GM12878 (cell line): Measurements from ENCODE around the gene KDM3B. TPM values are rescaled to one million over a fixed set of nuclear protein-coding genes. Genes with fewer than 3 reads are reported as not detected.
A peak's percentile ranks its signal among the peaks of the same experiment; 100 is the strongest.

Source experiments
- ATF7 ChIP-seq: fragments of 450-650 bp; IDR thresholded peaks from 2 replicates; pipeline ENCODE4 v1.6.1; 2016; ENCODE audit warnings: low read depth, mild to moderate bottlenecking
- BHLHE40 ChIP-seq, 2 experiments: fragments of 450-650 bp in 1 of 2; IDR thresholded peaks; 2 replicates each; pipeline ENCODE4 v1.6.1; 2011 to 2017; ENCODE audit warnings: low read depth in 2 of 2, borderline replicate concordance in 1 of 2, improper control_type of control experiment in 1 of 2, low read length in 1 of 2, mild to moderate bottlenecking in 1 of 2
- BRCA1 ChIP-seq: IDR thresholded peaks from 2 replicates; pipeline ENCODE4 v1.6.1; 2011; ENCODE audit warnings: low read depth, low read length, improper control_type of control experiment
- CHD2 ChIP-seq: IDR thresholded peaks from 2 replicates; pipeline ENCODE4 v1.6.1; 2011; ENCODE audit warnings: low read depth, low read length, improper control_type of control experiment, borderline replicate concordance
- CREB1 ChIP-seq: IDR thresholded peaks from 2 replicates; pipeline ENCODE4 v1.6.1; 2012; ENCODE audit warnings: low read depth, mild to moderate bottlenecking, inconsistent platforms
- CREM ChIP-seq: IDR thresholded peaks from 2 replicates; pipeline ENCODE4 v1.6.1; 2014; ENCODE audit warnings: antibody characterized with exemption, low read depth
- CTCF ChIP-seq, 3 experiments: IDR thresholded peaks in 2 of 3; conservative IDR thresholded peaks in 1 of 3; 2 replicates each; pipeline ENCODE4 v1.5.1; 2011; ENCODE audit warnings: low read depth in 3 of 3, low read length in 3 of 3, mild to moderate bottlenecking in 3 of 3, control low read depth in 2 of 3, moderate library complexity in 2 of 3, inconsistent platforms in 1 of 3, mixed read lengths in 1 of 3; ENCODE audit not compliant: control insufficient read depth in 2 of 3, insufficient read depth in 1 of 3; ENCODE audit errors: extremely low read depth in 1 of 3
- CUX1 ChIP-seq: IDR thresholded peaks from 2 replicates; pipeline ENCODE4 v1.6.1; 2012; ENCODE audit warnings: improper control_type of control experiment, low read depth, low read length; ENCODE audit not compliant: insufficient replicate concordance
- FOXK2 ChIP-seq: fragments of 450-650 bp; IDR thresholded peaks from 2 replicates; pipeline ENCODE4 v1.6.1; 2017; ENCODE audit warnings: mild to moderate bottlenecking, moderate library complexity
- JUNB ChIP-seq: IDR thresholded peaks from 2 replicates; pipeline ENCODE4 v1.6.1; 2016; ENCODE audit warnings: antibody characterized with exemption, mild to moderate bottlenecking
- MLLT1 ChIP-seq: fragments of 450-650 bp; IDR thresholded peaks from 2 replicates; pipeline ENCODE4 v1.6.1; 2016; ENCODE audit warnings: mild to moderate bottlenecking
- MXI1 ChIP-seq: fragments of 150-350 bp; IDR thresholded peaks from 2 replicates; pipeline ENCODE4 v1.6.1; 2011; ENCODE audit warnings: low read depth, mild to moderate bottlenecking, inconsistent platforms, low read length, improper control_type of control experiment
- NKRF ChIP-seq: fragments of 450-650 bp; conservative IDR thresholded peaks from 2 replicates; pipeline ENCODE4 v1.6.1; 2017; ENCODE audit warnings: mild to moderate bottlenecking, moderate library complexity
- PAX5 ChIP-seq: IDR thresholded peaks from 2 replicates; pipeline ENCODE4 v1.6.1; 2011; ENCODE audit warnings: low read depth, low read length, borderline replicate concordance
- PBX3 ChIP-seq: IDR thresholded peaks from 2 replicates; pipeline ENCODE4 v1.6.1; 2011; ENCODE audit warnings: mild to moderate bottlenecking, low read depth, low read length, moderate library complexity; ENCODE audit not compliant: insufficient replicate concordance
- SIN3A ChIP-seq: IDR thresholded peaks from 2 replicates; pipeline ENCODE4 v1.6.1; 2012; ENCODE audit warnings: low read depth, low read length, improper control_type of control experiment
- SREBF1 ChIP-seq: IDR thresholded peaks from 2 replicates; pipeline ENCODE4 v1.6.1; 2012; ENCODE audit warnings: mild to moderate bottlenecking, low read length
- polyA plus RNA-seq, 11 experiments: library from polyadenylated mRNA; depleted of rRNA in 4 of 11; unstranded in 6 of 11; stranded (reverse) in 5 of 11; fragments of >200 nt; fragmentation: Nextera tagmentation in 4 of 11; fragmentation: Illumina TruSeq in 1 of 11; extraction: Ambion mirVana in 4 of 11; extraction: Trizol in 1 of 11; gene quantifications; 1 replicate in 1 of 11; 2 replicates in 10 of 11; pipeline versions ENCODE4 v1.2.1 to v1.2.3, GENCODE V29; 2011 to 2016; ENCODE audit warnings: inconsistent platforms in 2 of 11, missing spikeins in 2 of 11, low read depth in 1 of 11
- total RNA-seq, 4 experiments: library from RNA; depleted of rRNA in 3 of 4; stranded (reverse); fragments of >200 nt in 3 of 4; fragmentation: Illumina TruSeq in 1 of 4; extraction: Trizol in 1 of 4; gene quantifications; 2 replicates each; pipeline versions ENCODE4 v1.2.1 to v1.2.3, GENCODE V29; 2013 to 2021

The KDM3B gene
- total and polyA plus RNA-seq, 10 of the 15 experiments (the other 5 are each of a cell fraction or from before 2014, with no cell fraction given) = 8.5 to 45.7 (median 29.0) TPM

- TF ChIP-seq CTCF (IDR thresholded peaks at IDR 0.05 in 2 of 3, conservative IDR thresholded peaks at IDR 0.05 in 1 of 3; ENCODE audit: control insufficient read depth in 2 of 3, extremely low read depth in 1 of 3, insufficient read depth in 1 of 3, low read depth in 3 of 3, low read length in 3 of 3) (peak; percentile 8 to 21 (median 20); a peak in 1 of 6 replicates), CREM (0 out of 2 replicates have a peak, but pooled peaks have one; percentile 27), ATF7 (0 out of 2 replicates have a peak, but pooled peaks have one; percentile 30), PBX3 (peak; percentile 87), SIN3A (peak; percentile 46; the same call in 1 of the 2 replicates), CHD2 (peak; percentile 43; the same call in 1 of the 2 replicates), BRCA1 (no peak), BHLHE40 (IDR thresholded peaks at IDR 0.05; ENCODE audit: borderline replicate concordance in 1 of 2, low read depth in 2 of 2, low read length in 1 of 2) (0 out of 4 replicates have a peak, but pooled peaks of 1 of the 2 experiments have one; percentile 7), SREBF1 (no peak), FOXK2 (peak; percentile 72), JUNB (peak; percentile 30), CREB1 (peak; percentile 43; the same call in 1 of the 2 replicates), MLLT1 (0 out of 2 replicates have a peak, but pooled peaks have one; percentile 35), MXI1 (peak; percentile 77; the same call in 1 of the 2 replicates), CUX1 (no peak), PAX5 (no peak), NKRF (peak; percentile 69; the same call in 1 of the 2 replicates)
Measured at GRCh38 chr5:138354926-138355378, 2.5 kb downstream of the KDM3B start (continued).
